ENCODE measurements around the gene CARD10. TPM values are rescaled to one million over a fixed set of nuclear protein-coding genes. Genes with fewer than 3 reads are reported as not detected.

Gene CARD10
- total and polyA plus RNA-seq, 2 of the 13 experiments (the other 11 are each of a cell fraction or from before 2014, with no cell fraction given), result 35.2 to 55.8 TPM

GRCh38 chr22:37454857-37455686 is 64.1 kb downstream of the CARD10 start (continued):
- no peak for TF ChIP-seq ZNF318 (CRISPR knock-in tag; IDR thresholded peaks at IDR 0.05)
- TF ChIP-seq MATR3 (CRISPR knock-in tag; IDR thresholded peaks at IDR 0.05), result no peak
- TF ChIP-seq NR2F1 (CRISPR knock-in tag; IDR thresholded peaks at IDR 0.05), result peak in 1 of 2 experiments; percentile 41; a peak in 2 of 4 replicates
- no peak for TF ChIP-seq ZNF207 (IDR thresholded peaks at IDR 0.05; ENCODE audit: borderline replicate concordance)
- no peak for TF ChIP-seq KMT2B (CRISPR knock-in tag; IDR thresholded peaks at IDR 0.05)
- TF ChIP-seq CREB1 (IDR thresholded peaks at IDR 0.05), result peak; percentile 59; the same call in 1 of the 2 replicates
- peak; percentile 68 for TF ChIP-seq CREB1 (CRISPR knock-in tag; IDR thresholded peaks at IDR 0.05)
- no peak for TF ChIP-seq ZNF749 (CRISPR knock-in tag; IDR thresholded peaks at IDR 0.05; ENCODE audit: borderline replicate concordance)
- TF ChIP-seq ZMYM4 (CRISPR knock-in tag; IDR thresholded peaks at IDR 0.05), result no peak
- no peak for TF ChIP-seq ZNF275 (CRISPR knock-in tag; IDR thresholded peaks at IDR 0.05; ENCODE audit: borderline replicate concordance)
- no peak for TF ChIP-seq U2AF1 (optimal IDR thresholded peaks at IDR 0.05; ENCODE audit: low read depth, low read length)
- TF ChIP-seq ZNF253 (CRISPR knock-in tag; IDR thresholded peaks at IDR 0.05; ENCODE audit: borderline replicate concordance), result no peak
- no peak for TF ChIP-seq ZNF232 (CRISPR knock-in tag; IDR thresholded peaks at IDR 0.05; ENCODE audit: borderline replicate concordance)
- TF ChIP-seq LCORL (IDR thresholded peaks at IDR 0.05), result no peak
- peak; percentile 85 for TF ChIP-seq LCORL (CRISPR knock-in tag; IDR thresholded peaks at IDR 0.05)
- TF ChIP-seq ZNF552 (CRISPR knock-in tag; IDR thresholded peaks at IDR 0.05; ENCODE audit: borderline replicate concordance), result no peak
- TF ChIP-seq ZNF629 (CRISPR knock-in tag; conservative IDR thresholded peaks at IDR 0.05), result peak; percentile 96

Measured in HepG2 (cell line).